ENCODE results near the gene TGM2. TPM values are rescaled to one million over a fixed set of nuclear protein-coding genes. Genes with fewer than 3 reads are reported as not detected.

Gene TGM2
- polyA plus RNA-seq, 2 of the 4 experiments (the other 2 are of a cell fraction) = 173 to 441 TPM

GRCh38 chr20:38117635-38118034 lies 47.4 kb downstream of the TGM2 start (continued):
- TF ChIP-seq EP300 (IDR thresholded peaks at IDR 0.05) (peak; percentile 27 to 63; a peak in 1 of 5 replicates), ESRRA (IDR thresholded peaks at IDR 0.05; ENCODE audit: borderline replicate concordance, low read length) (no peak), POLR2AphosphoS2 (conservative IDR thresholded peaks at IDR 0.05; ENCODE audit: low read length) (no peak)

GRCh38 chr20:38117205-38117604 lies 47.9 kb downstream of the TGM2 start:
- peak overlapping the region; percentile 34 to 72 for H3K27ac ChIP-seq
- 83% methylated on average over 2 of the region's 2 CpGs for WGBS (ENCODE audit: missing lambda C conversion rate)
- no peak for DNase-seq (ENCODE audit: low read depth in 1 of 2, low spot score in 1 of 2)
- H3K4me2 ChIP-seq = peak overlapping the region; percentile 25; the same call in 1 of the 3 replicates
- no peak for FAIRE-seq
- ChIA-PET CTCF (no interaction called here), POLR2A (no interaction called here)
- H3K4me3 ChIP-seq = no peak overlapping the region
- no peak for TF ChIP-seq CBX2 (IDR thresholded peaks at IDR 0.05; ENCODE audit: borderline replicate concordance, low read depth)
- no peak for TF ChIP-seq FOXS1 (CRISPR knock-in tag; IDR thresholded peaks at IDR 0.05)
- no peak for TF ChIP-seq ELK1 (IDR thresholded peaks at IDR 0.05; ENCODE audit: low read depth, low read length)
- no peak for TF ChIP-seq RNF2 (IDR thresholded peaks at IDR 0.05; ENCODE audit: borderline replicate concordance, low read depth)
- no peak for TF ChIP-seq SREBF2 (IDR thresholded peaks at IDR 0.05)
- TF ChIP-seq GATA3 (IDR thresholded peaks at IDR 0.05; ENCODE audit: borderline replicate concordance) = no peak
- no peak for ATAC-seq
- H3K9me3 ChIP-seq = no peaks in the 10 kb centered on the region
- H3K4me1 ChIP-seq = peaks cover 27% of the 10 kb centered on the region

GRCh38 chr20:38116409-38117165 lies 48.5 kb downstream of the TGM2 start:
- Histone ChIP-seq H3K27ac (peak overlapping the region in 1 of 2 experiments; percentile 18; a peak in 1 of 6 replicates), H3K9me3 (no peaks in the 10 kb centered on the region), H3K4me1 (peaks cover 31% of the 10 kb centered on the region), H3K4me2 (no peak overlapping the region), H3K4me3 (no peak overlapping the region)
- ATAC-seq = no peak
- POLR2A ChIA-PET = no interaction called here
- FAIRE-seq = no peak
- no peak for DNase-seq (ENCODE audit: low read depth in 1 of 2, low spot score in 1 of 2)
- 60% methylated on average over 3 of the region's 3 CpGs for WGBS (ENCODE audit: missing lambda C conversion rate)
- TF ChIP-seq REST (IDR thresholded peaks at IDR 0.05) (no peak), RFX5 (IDR thresholded peaks at IDR 0.05) (no peak), CEBPB (IDR thresholded peaks at IDR 0.05) (no peak), CHD4 (IDR thresholded peaks at IDR 0.05; ENCODE audit: borderline replicate concordance) (no peak), POLR2AphosphoS2 (conservative IDR thresholded peaks at IDR 0.05; ENCODE audit: low read length) (no peak), CHD2 (IDR thresholded peaks at IDR 0.05; ENCODE audit: low read length, partially characterized antibody) (no peak), JUNB (IDR thresholded peaks at IDR 0.05) (no peak), NPAS2 (CRISPR knock-in tag; IDR thresholded peaks at IDR 0.05; ENCODE audit: borderline replicate concordance) (no peak), RARB (CRISPR knock-in tag; IDR thresholded peaks at IDR 0.05) (no peak), GATA3 (IDR thresholded peaks at IDR 0.05; ENCODE audit: borderline replicate concordance) (no peak), CTCF (IDR thresholded peaks at IDR 0.05) (no peak)
- CTCF ChIA-PET = interaction anchor here (3.6 kb wide), 1 partner anchor 50 kb away, joined by 14 read pairs; no protein-coding TSS in a partner anchor
